HG02973 (cell line): ENCODE measurements around the gene CARMIL1.

ENCODE experiments used
- ATAC-seq: cut with Tn5 transposase; IDR thresholded peaks from one replicate; pipeline ENCODE4 v1.9.1; 2021; ENCODE audit warnings: moderate library complexity; ENCODE audit not compliant: unreplicated experiment

The CARMIL1 gene

GRCh38 chr6:25278914-25279747 is at the start of gene CARMIL1:
CARMIL1 (plus strand) TSS chr6:25279374; CDS start chr6:25279796, 422 bp downstream.
- ATAC-seq = peak; percentile 68

- no peak for ATAC-seq
Observed at GRCh38 chr6:25229671-25230321, 49.4 kb upstream of the CARMIL1 start.

- no peak for ATAC-seq
Observed at GRCh38 chr6:25232479-25232878, 46.7 kb upstream of the CARMIL1 start.

DNA sequence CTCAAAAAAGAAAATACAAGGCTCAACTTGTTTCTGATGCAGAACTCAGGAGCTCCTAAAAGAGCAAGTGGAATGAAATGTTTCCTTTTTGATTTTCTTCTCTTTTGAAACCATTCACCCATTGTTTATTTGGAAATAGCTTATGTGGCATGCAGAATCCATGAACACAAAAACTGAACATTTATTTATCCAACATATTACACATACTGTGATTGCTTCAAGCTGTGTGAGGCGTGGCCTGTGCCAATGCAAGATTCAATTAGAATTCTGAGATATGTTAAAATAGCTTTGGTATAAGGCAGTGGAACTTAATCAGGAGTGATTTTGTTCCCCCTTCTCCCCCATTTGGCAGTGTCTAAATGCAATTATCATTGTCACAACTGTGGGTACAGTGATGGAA is 45.9 kb upstream of the CARMIL1 start:
- no peak for ATAC-seq

GRCh38 chr6:25237579-25237978 is 41.6 kb upstream of the CARMIL1 start:
- no peak for ATAC-seq

DNA sequence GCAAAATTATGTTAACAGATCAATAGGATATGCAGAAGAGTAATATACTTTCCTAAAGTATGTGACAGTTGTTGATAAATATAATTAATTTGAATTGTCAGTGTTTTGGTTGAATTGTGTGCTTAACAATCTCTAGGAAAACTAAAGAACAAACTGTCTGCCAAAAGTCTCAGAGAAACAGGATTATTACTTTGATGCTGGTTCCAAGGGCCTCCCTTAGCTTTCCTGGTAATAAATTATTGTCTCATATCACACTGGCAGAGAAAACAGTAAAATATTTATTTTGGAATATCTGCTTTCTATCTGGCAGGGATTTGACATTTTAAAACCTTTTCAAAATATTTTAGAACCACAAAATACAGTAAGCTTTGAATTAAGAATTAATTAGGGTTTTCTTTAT is 40.1 kb upstream of the CARMIL1 start:
- no peak for ATAC-seq

GRCh38 chr6:25239498-25239897 is 39.7 kb upstream of the CARMIL1 start:
- ATAC-seq = no peak

DNA sequence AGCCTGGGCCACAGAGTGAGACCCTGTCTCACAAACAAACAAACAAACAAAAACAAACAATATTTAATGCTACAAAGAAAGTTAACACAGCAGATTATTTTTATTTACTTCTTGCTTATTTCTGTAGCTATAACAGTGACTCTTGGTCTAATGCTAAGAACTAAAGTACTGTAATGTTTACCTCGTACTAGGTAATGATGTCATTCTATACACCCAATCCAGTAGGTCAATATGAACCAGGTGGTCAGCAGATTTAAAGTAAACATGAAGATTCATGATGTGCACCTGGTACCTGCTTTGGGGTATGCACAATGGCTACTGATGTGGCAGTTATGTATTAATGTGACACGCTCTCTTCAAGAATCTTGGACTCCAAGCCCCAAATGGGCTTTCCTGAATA is 36.6 kb upstream of the CARMIL1 start:
- no peak for ATAC-seq

- no peak for ATAC-seq
Observed at GRCh38 chr6:25244865-25245264, 34.3 kb upstream of the CARMIL1 start.

DNA sequence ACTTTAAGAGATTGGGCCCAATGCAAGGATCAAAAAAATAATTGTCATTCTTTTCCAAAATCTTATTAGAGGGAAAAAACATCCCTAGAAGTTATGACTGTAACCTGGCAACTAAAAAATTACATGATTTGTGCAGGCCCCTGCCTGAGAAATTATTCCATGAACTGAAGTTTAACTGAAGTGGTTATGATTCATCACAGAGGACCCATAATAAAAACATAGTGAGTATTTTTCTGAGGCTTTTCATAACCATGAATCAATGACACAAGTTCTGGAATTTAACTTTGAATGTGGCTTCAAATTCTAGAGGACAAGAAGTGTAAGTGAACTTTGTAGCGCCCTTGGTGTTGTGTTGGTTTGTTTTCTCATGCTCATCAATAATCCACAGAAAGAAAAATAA is 31.1 kb upstream of the CARMIL1 start:
- ATAC-seq = no peak

DNA sequence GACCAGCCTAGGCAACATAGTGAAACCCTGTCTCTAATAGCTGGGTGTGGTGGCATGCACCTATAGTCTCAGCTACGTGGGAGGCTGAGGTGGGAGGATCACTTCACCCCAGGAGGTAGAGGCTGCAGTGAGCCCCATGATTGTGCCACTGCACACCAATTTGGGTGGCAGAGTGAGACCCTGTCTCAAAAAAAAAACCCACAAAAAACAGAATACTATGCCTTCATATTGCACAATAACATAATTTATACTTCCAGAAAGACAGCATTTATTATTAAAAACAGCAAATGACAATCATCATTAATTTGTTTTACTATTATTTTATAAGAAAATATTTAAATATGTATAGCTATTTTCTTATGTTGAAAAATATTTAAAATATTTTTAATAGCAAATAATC is 30.0 kb upstream of the CARMIL1 start:
- ATAC-seq = no peak

DNA sequence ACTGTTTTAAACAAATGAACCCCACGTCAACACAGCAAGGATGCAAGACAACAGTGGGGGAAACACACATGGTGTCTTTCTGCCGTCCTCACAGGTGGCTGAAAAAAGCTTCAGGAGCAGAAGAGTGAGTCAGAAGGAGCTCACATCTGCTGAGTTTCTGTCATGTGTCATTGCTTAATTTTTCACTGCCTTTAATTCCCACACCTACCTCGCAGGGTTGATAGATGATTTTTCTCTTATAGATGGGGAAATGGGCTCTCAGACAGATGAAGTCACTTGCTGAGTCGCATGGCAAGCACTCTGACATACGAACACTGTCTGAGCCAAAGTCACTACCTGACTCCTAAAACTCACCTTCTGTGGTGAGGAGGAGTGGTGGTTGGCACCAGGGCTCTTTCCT is 28.3 kb upstream of the CARMIL1 start:
- peak; percentile 69 for ATAC-seq

DNA sequence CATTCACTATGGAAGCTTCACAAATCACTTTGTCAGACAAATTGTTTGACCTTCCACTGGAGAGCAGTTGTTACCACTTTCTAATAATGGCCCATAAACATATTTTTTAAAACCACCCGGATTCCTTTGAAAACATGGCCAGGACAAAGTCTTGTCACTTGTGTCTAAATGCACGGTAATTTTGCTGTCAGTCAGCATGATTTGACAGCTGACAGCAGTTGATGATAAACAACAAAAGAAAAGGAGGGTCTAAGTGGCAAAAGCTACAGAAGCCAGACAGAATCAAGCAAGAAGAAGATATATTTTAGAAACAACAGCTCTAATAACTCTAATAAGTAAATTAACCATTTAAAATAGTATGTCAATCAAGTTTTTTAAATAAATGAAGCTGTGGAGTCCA is 27.7 kb upstream of the CARMIL1 start:
- ATAC-seq = no peak

DNA sequence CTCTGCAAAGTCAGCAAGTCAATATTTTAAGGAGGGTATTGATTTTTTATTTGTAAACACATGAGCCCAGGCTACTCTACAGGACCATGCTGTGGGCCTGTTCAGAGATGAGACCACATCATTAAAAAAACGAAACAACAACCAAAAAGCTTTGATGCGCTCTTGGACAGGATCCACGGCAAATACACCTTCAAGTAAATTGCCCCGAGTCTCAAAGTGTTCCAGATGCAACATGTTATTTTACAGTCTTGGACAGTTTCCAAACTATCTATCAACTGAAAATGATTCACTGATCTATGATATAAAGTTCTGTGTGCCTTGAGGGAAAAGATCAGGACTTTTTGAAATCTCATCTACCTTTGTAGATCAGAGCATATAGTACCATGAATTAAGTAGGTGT is 25.8 kb upstream of the CARMIL1 start:
- no peak for ATAC-seq

DNA sequence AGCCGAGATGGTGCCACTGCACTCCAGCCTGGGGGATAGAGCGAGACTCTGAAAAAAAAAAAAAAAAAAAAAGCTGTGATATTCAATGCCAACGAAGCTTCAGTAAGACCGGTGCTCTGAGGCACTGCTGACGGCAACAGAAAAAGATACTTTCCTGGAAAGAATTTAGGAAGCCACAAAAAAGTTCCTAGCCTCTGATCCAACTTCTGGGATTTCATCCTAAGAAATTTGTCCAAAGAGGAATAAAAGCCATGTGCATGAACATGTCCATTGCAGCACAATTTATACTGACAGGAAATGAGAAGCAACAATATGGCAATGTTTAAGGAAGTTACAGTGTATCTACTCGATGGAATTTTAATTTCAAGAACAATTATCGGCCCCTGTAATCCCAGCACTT is 24.5 kb upstream of the CARMIL1 start:
- no peak for ATAC-seq

DNA sequence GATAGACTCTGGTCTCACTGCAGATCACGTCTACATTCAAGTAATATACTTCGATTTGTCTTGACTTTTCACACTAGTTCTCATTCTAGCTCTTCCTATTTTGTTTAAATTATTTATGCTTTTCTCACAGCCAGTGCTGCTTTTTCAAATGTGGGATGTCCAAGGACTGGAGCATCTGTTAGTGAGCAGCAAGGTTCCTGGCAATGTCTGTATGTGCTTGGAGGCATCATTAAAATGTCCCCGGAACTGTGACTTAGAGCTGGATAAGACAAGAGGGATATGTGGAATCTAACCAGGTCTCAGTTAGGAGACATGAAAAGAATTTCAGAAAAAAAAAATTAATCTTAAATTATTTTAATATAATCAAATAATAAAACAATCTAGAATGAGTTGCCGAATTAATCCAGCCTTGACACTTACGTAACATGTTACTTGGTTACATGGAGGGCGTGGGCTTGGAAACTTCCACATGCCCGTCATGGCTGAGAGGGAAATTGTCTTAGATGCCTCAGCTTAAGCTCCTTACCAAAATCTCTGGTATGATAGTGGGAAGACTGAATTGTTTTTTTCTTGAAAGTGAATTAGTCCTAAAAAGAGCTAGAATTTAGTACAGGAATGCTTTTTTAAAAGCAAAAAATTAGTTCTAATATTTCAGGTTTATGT is 21.4 kb upstream of the CARMIL1 start:
- ATAC-seq = no peak

DNA sequence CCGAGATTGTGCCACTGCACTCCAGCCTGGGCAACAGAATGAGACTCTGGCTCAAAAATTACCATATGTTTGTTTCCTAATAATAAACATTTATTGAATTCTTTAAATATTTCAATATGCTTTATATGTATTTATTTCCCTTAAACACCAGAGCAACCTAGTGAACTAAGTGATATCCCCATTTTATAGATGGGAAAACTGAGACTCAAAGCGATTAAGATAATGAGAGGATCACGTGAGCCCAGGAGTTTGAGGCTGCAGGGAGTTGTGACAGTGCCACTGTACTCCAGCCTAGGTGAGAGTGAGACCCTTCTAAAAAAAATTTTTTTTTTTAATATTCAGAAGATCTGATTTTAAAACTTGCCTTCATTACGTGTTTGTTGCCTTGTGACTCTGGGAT is 19.4 kb upstream of the CARMIL1 start:
- ATAC-seq = no peak

DNA sequence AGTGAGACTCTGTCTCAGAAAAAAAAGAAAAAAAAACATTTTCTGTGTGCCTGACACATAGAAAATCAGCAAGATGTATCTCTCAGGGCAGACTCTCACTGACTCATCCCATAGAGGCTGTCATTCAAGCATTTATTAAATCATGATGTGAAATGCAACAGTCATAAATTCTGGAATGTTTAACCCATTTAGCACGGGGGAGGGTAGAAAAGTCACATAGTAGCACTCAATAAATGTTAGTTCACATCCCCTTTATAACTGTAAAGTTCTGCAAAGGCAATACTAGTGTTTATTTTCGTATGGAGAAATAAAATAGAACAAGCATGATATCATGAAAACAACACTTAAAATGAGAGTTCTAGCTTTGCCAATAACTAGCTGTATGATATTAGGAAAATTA is 15.5 kb upstream of the CARMIL1 start:
- ATAC-seq = no peak

DNA sequence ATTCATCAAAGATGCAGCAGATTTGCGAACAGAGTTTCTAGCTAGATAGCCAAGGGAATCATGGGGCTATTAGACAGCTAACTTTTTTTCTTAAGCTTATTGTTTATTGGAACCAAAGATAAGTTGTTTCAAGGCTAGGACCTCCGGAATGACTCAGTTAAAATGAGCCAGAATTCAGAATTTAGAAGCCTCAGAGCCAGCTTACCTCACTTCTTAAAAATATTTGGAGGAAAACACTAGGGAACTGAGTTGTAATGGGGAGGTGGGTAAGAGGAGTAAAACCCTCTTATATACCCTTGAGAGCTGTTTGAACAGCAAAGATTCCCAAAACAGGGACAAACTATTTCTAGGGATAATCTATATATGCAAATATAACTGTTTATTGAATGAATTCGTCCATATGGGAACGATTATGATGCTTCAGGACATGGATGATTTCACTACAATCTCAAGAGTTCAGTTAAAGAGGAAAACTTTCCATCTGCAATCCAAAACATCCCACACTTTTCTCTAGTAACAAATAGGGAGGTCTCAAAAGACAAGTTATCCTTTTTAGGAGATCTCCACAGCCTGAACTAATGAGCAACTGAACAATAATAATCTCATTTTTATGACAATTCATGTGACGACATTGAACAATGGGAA is 12.6 kb upstream of the CARMIL1 start:
- ATAC-seq = no peak

DNA sequence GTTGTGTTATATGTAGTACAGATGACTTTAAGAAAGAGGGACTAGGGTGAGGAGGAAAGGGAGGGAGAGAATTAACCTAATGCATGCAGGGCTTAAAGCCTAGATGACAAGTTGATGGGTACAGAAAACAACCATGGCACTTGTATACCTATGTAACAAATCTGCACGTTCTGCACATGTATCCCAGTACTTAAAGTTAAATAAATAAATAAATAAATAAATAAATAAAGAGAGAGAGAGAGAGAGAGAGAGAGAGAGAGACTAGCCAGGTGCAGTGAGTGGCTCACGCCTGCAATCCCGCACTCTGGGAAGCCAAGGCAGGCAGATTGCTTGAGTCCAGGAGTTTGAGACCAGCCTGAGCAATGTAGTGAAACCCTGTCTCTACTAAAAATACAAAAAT is 11.5 kb upstream of the CARMIL1 start:
- no peak for ATAC-seq

- ATAC-seq = no peak
Observed at GRCh38 chr6:25270559-25270958, 8.6 kb upstream of the CARMIL1 start.

DNA sequence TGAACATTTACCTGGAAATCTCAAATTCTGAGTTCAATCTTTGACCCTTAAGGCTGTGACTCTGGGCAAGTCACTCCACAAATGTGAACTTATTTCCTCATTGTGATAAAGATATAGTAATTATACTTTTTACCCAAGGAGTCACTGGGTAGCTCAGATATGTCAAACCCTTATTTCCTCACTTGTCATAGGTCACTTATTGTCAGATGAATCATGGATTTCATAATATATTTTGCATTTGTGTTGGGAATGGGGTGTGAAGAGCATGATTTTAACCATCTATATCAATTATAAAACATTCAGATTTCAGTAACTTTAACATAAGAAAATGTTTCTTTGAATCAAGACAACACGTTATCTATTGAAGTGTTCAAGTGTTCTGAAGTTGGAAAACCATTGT is 3.7 kb upstream of the CARMIL1 start:
- no peak for ATAC-seq
